Endothelial cell of umbilical vein (primary cell): Measurements from ENCODE around the gene TCERG1L. TPM values are rescaled to one million over a fixed set of nuclear protein-coding genes. Genes with fewer than 3 reads are reported as not detected.

ENCODE experiments used
- BruUV-seq: library from RNA; stranded (reverse); fragments of 400-500 nt; replicated peaks from 2 replicates; lab custom pipeline; 2021; lab: Mats Ljungman, UMichigan
- CTCF ChIA-PET: fragments of 300-600, 350-600 bp; sonication (Branson Sonifier 250); formaldehyde crosslinking; loops from one replicate; lab custom pipeline; 2021; ENCODE audit warnings: antibody characterized with exemption, inconsistent platforms; lab: Charles Lee
- POLR2A ChIA-PET: fragments of 300-600, 350-600 bp; sonication (Branson Sonifier 250); formaldehyde crosslinking; loops from one replicate; lab custom pipeline; 2021; ENCODE audit warnings: antibody characterized with exemption, inconsistent platforms; lab: Charles Lee
- DNase-seq: peaks from one replicate; pipeline ENCODE4 v3.0.0-alpha.2; 2011; ENCODE audit warnings: low read depth, low spot score
- FAIRE-seq: peaks from 2 replicates; lab custom pipeline; 2011; peaks lifted over from hg19 to GRCh38; lab: Jason Lieb, UNC
- H2AFZ ChIP-seq: 2 replicates; pipeline ENCODE4 v1.6.0; 2012; ENCODE audit warnings: low read depth, low read length, control low read depth, inconsistent platforms
- H3K27ac ChIP-seq: 2 replicates; pipeline ENCODE4 v1.5.1; 2011; ENCODE audit warnings: low read depth, mild to moderate bottlenecking, control low read depth, low read length, moderate library complexity; ENCODE audit not compliant: insufficient read depth
- H3K27me3 ChIP-seq, 2 experiments: 2 replicates each; pipeline versions ENCODE4 v1.6.0 to v1.6.1; 2011; ENCODE audit warnings: low read length in 2 of 2, mixed read lengths in 1 of 2; ENCODE audit not compliant: control insufficient read depth in 2 of 2, insufficient read depth in 2 of 2
- H3K36me3 ChIP-seq, 2 experiments: 2 replicates in 1 of 2; 3 replicates in 1 of 2; pipeline ENCODE4 v1.5.1; 2011; ENCODE audit warnings: low read length in 2 of 2, mild to moderate bottlenecking in 1 of 2, moderate library complexity in 1 of 2; ENCODE audit not compliant: control insufficient read depth in 2 of 2, insufficient read depth in 2 of 2; ENCODE audit errors: extremely low read depth in 1 of 2
- H3K4me1 ChIP-seq: 3 replicates; pipeline ENCODE4 v1.5.1; 2011; ENCODE audit warnings: mild to moderate bottlenecking, low read length; ENCODE audit not compliant: control insufficient read depth, insufficient read depth; ENCODE audit errors: extremely low read depth
- H3K4me2 ChIP-seq: 2 replicates; pipeline ENCODE4 v1.6.1; 2011; ENCODE audit warnings: low read length, control low read depth, mixed read lengths; ENCODE audit not compliant: insufficient read depth
- H3K4me3 ChIP-seq, 3 experiments: fragments of 200-600 bp in 1 of 3; sonication (generic), shearing (Covaris generic) in 1 of 3; replicated peaks in 1 of 3; 2 replicates each; pipeline ENCODE4 v1.5.1; 2011 to 2016; ENCODE audit warnings: control low read depth in 3 of 3, low read length in 3 of 3, mild to moderate bottlenecking in 2 of 3, inconsistent platforms in 1 of 3, low read depth in 1 of 3, moderate library complexity in 1 of 3; ENCODE audit not compliant: insufficient read depth in 1 of 3
- H3K79me2 ChIP-seq: 2 replicates; pipeline ENCODE4 v1.6.0; 2012; ENCODE audit warnings: low read length, inconsistent platforms; ENCODE audit not compliant: control insufficient read depth, insufficient read depth
- H3K9ac ChIP-seq: replicated peaks from 2 replicates; pipeline ENCODE3; 2011; ENCODE audit warnings: low read length, control low read depth; ENCODE audit not compliant: insufficient read depth; ENCODE audit errors: extremely low read depth
- H3K9me1 ChIP-seq: replicated peaks from 3 replicates; pipeline ENCODE4 v1.6.0; 2011; ENCODE audit warnings: mild to moderate bottlenecking, low read length; ENCODE audit not compliant: control insufficient read depth, insufficient read depth; ENCODE audit errors: extremely low read depth
- H3K9me3 ChIP-seq: replicated peaks from 2 replicates; pipeline ENCODE4 v1.5.1; 2012; ENCODE audit warnings: low read length, inconsistent platforms; ENCODE audit not compliant: control insufficient read depth, insufficient read depth
- H4K20me1 ChIP-seq: replicated peaks from 2 replicates; pipeline ENCODE3; 2011; ENCODE audit warnings: mild to moderate bottlenecking, low read length; ENCODE audit not compliant: control insufficient read depth, insufficient read depth; ENCODE audit errors: extremely low read depth
- CTCF ChIP-seq, 2 donors: IDR thresholded peaks; 1 replicate in 1 of 2; 2 replicates in 1 of 2; pipeline ENCODE4 v1.5.1; 2011; ENCODE audit warnings: low read length in 2 of 2, mild to moderate bottlenecking in 2 of 2, moderate library complexity in 2 of 2, control low read depth in 1 of 2, inconsistent platforms in 1 of 2, low read depth in 1 of 2; ENCODE audit not compliant: insufficient read depth in 1 of 2; ENCODE audit errors: extremely low read depth in 1 of 2
- EZH2 ChIP-seq: IDR thresholded peaks from 2 replicates; pipeline ENCODE4 v1.6.1; 2012; ENCODE audit warnings: borderline replicate concordance, low read depth, mild to moderate bottlenecking, moderate library complexity, low read length, inconsistent platforms; ENCODE audit not compliant: severe bottlenecking
- FOS ChIP-seq: IDR thresholded peaks from 2 replicates; pipeline ENCODE4 v1.6.1; 2011; ENCODE audit warnings: mild to moderate bottlenecking, low read length, moderate library complexity, borderline replicate concordance; ENCODE audit not compliant: insufficient read depth
- GATA2 ChIP-seq: IDR thresholded peaks from 2 replicates; pipeline ENCODE4 v1.7.0; 2011; ENCODE audit warnings: low read depth, mild to moderate bottlenecking, moderate library complexity, mixed read lengths, low read length; ENCODE audit not compliant: insufficient read length, insufficient read depth
- JUN ChIP-seq: IDR thresholded peaks from 2 replicates; pipeline ENCODE4 v1.6.1; 2011; ENCODE audit warnings: borderline replicate concordance, low read depth; ENCODE audit not compliant: insufficient read length, insufficient read depth
- MAX ChIP-seq: IDR thresholded peaks from 2 replicates; pipeline ENCODE4 v1.6.1; 2011; ENCODE audit not compliant: insufficient read depth, insufficient read length
- MYC ChIP-seq: IDR thresholded peaks from one replicate; pipeline ENCODE4 v1.6.1; 2011; ENCODE audit warnings: mild to moderate bottlenecking, low read depth, low read length
- POLR2A ChIP-seq: IDR thresholded peaks from 2 replicates; pipeline ENCODE4 v1.6.1; 2012; ENCODE audit warnings: low read depth, mild to moderate bottlenecking, control low read depth, low read length
- POLR2AphosphoS5 ChIP-seq: IDR thresholded peaks from 2 replicates; pipeline ENCODE4 v1.6.1; 2012; ENCODE audit warnings: low read depth, mild to moderate bottlenecking, control low read depth, low read length, moderate library complexity; ENCODE audit not compliant: insufficient read depth
- dilution Hi-C: fragments of 300-500 bp; cut with MboI; formaldehyde crosslinking; loops from one replicate; pipeline ENCODE4 v1.15.0; 2019; ENCODE audit warnings: low sequenced_read_pairs; ENCODE audit not compliant: extremely low pct_ligation_motif_present
- intact Hi-C: fragments of 100-400 bp; cut with micrococcal nuclease; formaldehyde crosslinking; loops from one replicate; pipeline ENCODE4 v1.10.0; 2022
- polyA plus RNA-seq, 4 experiments: library from polyadenylated mRNA; depleted of rRNA in 3 of 4; stranded (reverse) in 3 of 4; unstranded in 1 of 4; fragments of >200 nt; gene quantifications; 2 replicates each; pipeline versions ENCODE4 v1.2.1 to v1.2.3, GENCODE V29; 2011 to 2012; ENCODE audit warnings: missing spikeins in 1 of 4
- total RNA-seq: library from RNA; stranded (reverse); gene quantifications from 2 replicates; pipeline ENCODE4 v1.2.3, GENCODE V29; 2021

TCERG1L gene
- total and polyA plus RNA-seq, 2 donors (not counting 3 experiments of a cell fraction or from before 2014, with no cell fraction given): not detected

- POLR2A ChIA-PET: no interaction called here
- H3K27me3 ChIP-seq: no peaks in the 10 kb centered on the region
- FAIRE-seq (no peak), DNase-seq (no peak)
- H4K20me1 ChIP-seq: no peaks in the 10 kb centered on the region
- H3K9ac ChIP-seq: no peak overlapping the region
- intact Hi-C loops (no loop called here), dilution Hi-C loops (no loop called here)
- no TSS peak for BruUV-seq
- CTCF ChIA-PET: no interaction called here
- no peaks in the 10 kb centered on the region for H3K4me1 ChIP-seq
- H3K9me3 ChIP-seq: peaks cover 10% of the 10 kb centered on the region
- TF ChIP-seq GATA2 (no peak), EZH2 (no peak), CTCF (IDR thresholded peaks at IDR 0.05; ENCODE audit: extremely low read depth in 1 of 2, insufficient read depth in 1 of 2, low read depth in 1 of 2, low read length in 2 of 2) (no peak), JUN (no peak), MAX (no peak), POLR2AphosphoS5 (no peak), POLR2A (no peak), FOS (no peak), MYC (no peak)
- H3K4me3 ChIP-seq: no peak overlapping the region
- no peaks in the 10 kb centered on the region for H3K79me2 ChIP-seq
- H3K27ac ChIP-seq: no peak overlapping the region
- H3K4me2 ChIP-seq: no peak overlapping the region
- H3K9me1 ChIP-seq: no peaks in the 10 kb centered on the region
- no peak overlapping the region for H2AFZ ChIP-seq
- H3K36me3 ChIP-seq: no peaks in the 10 kb centered on the region
Measured at GRCh38 chr10:131125511-131126225, 185.9 kb downstream of the TCERG1L start.
